HG02623 (cell line): ENCODE measurements around the gene CPXM1.
"Not testable (repeated sequence)": the region's sequence is repeated elsewhere in the genome, so short reads cannot be mapped to it uniquely, and the experiment has no call there.

Experiments
- ATAC-seq: cut with Tn5 transposase; IDR thresholded peaks from one replicate; pipeline ENCODE4 v1.9.1; 2021; ENCODE audit warnings: moderate library complexity; ENCODE audit not compliant: unreplicated experiment

The CPXM1 gene

DNA sequence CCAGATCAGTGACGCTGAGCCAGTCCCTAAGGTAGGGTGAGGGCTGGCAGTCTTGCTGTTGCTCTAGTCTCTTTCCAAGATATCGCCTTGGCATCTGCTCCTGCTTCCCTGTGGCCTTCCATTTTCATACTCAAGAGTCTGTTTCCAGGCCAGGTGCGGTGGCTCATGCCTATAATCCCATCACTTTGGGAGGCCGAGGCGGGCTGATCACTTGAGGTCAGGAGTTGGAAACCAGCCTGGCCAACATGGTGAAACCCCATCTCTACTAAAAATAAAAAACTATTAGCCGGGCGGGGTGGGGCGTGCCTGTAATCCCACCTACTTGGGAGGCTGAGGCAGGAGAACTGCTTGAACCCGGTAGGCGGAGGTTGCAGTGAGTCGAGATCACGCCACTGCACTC, 30.3 kb downstream of the CPXM1 start:
- ATAC-seq: not testable (repeated sequence)

GRCh38 chr20:2768632-2769015, 31.8 kb downstream of the CPXM1 start:
- ATAC-seq: no peak

DNA sequence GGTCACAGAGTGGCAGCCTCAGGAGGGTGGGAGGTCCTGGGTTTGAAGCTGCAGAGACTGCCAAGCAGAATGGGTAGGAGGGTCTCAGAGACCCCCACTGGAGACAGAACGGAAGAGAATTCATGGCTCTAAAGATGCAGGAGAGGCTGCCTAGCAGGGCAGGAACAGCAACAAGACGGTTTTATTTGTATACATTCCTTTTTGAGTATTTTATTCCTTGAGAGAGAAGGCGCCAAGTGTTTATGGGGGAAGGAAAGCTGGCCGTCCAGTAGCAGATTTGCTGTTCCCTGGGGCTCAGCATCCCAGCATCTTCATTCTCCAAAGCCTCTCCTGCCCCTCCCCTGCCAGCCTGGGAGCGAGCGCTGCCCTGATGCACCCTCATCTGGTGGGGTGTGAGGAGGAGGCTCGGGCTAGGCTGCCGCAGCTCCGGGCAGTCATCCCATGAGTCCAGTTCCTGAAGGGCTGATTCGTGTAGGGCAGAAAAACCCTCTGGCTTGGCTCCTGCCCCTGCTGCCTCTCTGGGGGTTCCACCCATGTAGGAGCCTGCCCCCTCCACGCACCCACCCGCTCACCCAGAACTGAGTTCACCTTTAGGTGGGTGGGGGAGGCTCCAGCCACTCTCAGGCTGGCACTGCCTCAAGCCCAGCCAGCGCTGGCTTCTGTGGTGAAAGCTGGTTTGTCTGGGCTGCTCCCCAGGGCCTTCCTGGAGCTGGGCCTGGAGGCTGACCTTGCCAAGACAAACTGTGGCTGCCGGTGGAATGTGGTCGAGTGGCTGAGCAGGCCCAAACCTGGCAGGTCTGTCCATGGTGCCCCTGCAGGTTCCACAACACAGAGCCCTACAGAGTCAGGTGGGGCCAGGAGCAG, 32.4 kb downstream of the CPXM1 start:
- no peak for ATAC-seq

DNA sequence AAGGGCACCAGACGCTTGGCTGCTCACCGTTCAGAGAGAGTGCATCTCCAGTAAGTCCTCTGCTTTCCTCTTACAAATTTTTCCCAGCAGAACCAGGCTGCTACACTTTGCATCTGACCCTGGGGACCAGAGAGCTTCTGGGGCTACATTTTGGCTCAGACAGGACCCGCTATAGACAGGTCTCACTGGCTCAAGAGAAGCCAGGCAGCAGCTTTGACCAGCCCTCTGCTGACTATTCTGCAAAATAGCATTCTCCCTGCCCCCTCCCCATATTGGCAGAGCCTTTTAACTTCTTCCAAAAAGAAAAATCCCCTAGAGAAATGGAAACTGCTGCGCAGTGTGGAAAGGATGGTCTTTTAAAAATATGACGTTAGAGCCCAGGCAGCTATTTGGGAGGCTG, 37.2 kb downstream of the CPXM1 start:
- ATAC-seq: no peak

GRCh38 chr20:2762578-2763131, 37.8 kb downstream of the CPXM1 start:
- no peak for ATAC-seq

DNA sequence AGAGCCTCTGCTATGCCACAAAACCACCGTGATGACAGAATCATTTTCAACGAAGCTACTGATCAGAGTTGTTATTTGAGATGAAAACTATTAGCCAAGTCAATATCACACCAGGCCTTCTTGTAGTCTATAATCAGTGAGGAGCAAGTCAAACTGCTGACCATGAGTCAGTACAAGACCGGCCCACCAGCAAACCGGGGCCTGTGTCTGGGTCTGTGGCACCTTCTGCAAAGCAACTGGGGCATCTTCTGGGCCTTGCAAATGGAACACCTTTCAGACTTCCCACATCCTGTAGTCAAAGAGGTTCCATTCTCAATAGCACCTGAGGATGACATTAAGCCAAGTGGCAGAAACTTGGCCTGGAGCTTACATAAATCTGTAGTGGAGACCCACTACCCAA, 38.5 kb downstream of the CPXM1 start:
- ATAC-seq: no peak

- ATAC-seq: no peak
These were observed 39.5 kb downstream of the CPXM1 start for GRCh38 chr20:2760952-2761305.

DNA sequence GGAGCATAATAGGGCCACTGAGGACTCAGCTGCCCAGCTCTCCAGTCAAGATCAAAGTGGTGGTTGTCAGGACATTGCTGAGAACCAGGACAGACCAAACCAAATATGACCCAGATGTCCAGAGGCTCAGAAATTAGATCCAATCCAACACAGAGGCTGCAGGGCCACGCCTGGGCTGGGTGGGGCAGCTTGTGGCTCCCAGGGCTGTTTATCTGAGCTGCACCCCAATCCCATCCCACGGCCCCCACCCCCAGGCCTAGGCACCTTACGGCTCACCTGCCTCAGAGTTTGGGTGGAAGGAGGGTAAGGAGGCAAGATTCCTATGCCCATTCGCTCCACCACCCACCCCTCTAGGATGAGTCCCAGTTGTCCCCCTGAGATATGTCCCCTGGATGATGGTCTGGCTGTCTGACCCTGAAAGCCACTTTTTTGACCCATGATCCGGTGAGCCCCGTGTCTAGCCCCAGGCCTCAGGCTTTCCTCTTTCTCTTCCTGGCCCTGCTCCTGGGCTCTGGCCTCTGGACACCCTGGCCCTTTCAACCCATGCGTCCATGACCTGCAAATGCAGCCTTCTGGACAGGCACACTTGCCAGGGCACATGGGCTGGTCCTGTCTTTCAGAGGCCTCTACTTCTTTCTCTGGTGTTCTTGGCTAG, 40.0 kb downstream of the CPXM1 start:
- ATAC-seq: no peak

GRCh38 chr20:2759603-2760296, 40.7 kb downstream of the CPXM1 start:
- no peak for ATAC-seq

GRCh38 chr20:2759143-2759542, 41.3 kb downstream of the CPXM1 start:
- ATAC-seq: no peak

DNA sequence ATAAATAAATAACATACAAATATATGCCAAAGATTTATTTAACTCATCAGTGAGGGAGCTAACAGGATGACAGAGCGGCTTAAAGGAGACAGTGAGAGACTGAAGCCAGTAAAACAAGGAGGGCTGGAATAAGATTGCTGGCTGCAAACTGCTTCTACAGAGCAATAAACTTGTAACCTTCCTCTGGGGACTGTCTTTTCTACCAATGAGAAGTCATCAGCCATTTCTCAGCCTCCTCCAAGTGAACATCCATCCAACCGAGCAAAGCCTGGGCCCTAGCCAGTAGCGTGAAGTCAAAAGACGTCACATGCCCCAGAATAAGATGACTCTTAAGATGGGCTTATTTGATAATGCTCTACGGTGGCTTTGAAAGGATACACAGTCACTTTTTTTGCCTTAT, 42.5 kb downstream of the CPXM1 start:
- ATAC-seq: no peak

DNA sequence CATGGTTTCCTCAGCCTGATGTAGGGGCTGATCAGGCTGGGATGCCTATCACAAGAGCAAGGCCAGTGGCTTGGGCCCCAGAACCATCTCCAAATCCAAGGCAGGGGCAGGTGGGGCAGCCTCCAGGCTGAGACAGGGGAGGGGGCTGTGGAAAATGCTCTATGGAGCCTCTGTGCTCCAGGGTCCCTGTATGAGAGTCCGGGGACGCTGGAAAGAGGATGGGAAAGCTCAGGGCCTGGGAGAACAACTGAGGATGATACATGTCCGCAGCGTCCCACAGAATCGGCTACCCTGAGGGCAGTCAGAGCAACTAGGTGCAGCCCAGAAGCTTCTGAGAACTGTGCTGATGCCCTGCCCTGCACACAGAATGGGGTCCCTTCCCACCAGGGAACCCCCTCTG, 43.4 kb downstream of the CPXM1 start:
- ATAC-seq: no peak

DNA sequence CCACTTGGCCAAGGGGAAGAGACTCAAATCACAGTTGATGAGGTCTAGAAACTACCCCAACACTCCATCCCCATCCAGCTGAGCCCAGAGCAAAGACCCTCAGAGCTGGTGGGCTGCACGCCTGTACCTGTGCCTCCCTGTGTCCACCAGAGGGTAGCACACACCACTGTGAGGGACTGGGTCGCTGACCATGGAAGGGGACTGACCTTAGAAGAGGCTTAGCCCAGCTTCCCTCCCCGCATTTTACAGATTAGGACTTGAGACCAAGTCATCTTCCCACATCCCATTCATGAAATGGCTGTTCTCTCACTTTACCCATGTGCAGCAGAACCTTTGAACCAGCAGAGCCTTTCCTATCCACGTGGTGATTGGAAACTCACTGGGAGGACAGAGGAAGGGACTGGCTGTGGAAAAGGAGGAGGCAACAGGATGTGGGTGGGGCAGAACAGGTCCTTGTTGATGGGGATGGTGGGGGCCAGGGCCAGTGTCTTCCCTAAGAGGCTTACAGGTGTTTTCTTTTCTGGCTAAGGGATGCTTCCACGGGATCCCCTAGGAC, 44.3 kb downstream of the CPXM1 start:
- no peak for ATAC-seq

DNA sequence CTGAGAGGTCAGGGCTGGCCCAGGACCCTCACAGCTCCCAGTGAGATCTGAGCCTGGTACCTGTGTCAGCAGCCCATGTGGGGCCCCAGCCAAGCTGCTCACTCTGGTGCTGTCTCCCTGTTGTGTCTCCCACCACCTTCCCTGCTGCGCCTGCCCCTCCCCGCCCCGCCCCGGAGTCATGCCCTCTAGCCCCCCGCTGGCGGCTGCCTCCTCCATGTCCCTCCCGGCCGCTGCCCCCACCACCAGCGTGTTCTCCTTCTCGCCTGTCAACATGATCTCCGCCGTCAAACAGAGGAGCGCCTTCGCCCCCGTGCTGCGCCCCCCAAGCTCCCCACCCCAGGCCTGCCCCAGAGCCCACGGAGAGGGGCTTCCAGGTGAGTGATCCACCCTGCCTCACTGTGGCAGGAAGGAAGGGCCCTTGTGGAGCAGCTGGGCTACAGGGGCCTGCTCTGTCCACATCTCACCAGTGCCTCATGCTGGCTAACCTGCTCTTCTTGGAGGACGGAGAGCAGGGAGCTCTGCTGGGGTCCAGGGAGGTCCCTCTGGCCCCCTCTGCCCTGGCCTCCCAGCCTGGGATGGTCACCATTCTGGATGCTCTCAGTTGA, 44.9 kb downstream of the CPXM1 start:
- no peak for ATAC-seq

- no peak for ATAC-seq
These were observed 46.0 kb downstream of the CPXM1 start for GRCh38 chr20:2754424-2754823.

GRCh38 chr20:2753461-2754040, 46.9 kb downstream of the CPXM1 start:
- no peak for ATAC-seq

- ATAC-seq: no peak
These were observed 47.6 kb downstream of the CPXM1 start for GRCh38 chr20:2752567-2753460.

- ATAC-seq: no peak
These were observed 48.4 kb downstream of the CPXM1 start for GRCh38 chr20:2751878-2752566.

DNA sequence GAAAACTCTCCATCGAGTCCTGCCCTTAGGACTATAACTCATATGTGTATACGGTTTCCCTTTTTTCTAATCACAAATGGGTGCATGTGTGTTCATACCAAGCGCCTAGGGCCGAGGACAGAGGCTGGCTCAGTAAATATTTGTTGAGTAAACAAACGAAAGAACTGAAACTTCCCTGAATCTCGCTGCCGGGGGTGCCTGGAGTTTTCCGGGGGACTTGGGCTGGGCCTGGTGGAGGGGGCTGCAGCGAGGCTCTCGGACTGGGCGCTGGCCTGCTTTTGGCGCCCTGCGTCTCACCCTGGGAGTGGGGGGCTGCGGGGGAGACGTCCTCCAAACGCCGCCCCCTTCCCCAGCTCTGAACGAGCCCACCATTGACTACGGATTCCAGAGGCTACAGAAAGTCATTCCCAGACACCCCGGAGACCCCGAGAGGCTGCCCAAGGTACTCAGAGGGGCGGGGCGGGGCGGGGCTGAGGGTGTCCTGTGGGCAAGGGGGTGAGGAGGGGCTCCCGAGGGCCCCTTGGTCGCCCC, 49.0 kb downstream of the CPXM1 start:
- no peak for ATAC-seq
